ENCODE data around the gene CEP164.

Gene CEP164

DNA sequence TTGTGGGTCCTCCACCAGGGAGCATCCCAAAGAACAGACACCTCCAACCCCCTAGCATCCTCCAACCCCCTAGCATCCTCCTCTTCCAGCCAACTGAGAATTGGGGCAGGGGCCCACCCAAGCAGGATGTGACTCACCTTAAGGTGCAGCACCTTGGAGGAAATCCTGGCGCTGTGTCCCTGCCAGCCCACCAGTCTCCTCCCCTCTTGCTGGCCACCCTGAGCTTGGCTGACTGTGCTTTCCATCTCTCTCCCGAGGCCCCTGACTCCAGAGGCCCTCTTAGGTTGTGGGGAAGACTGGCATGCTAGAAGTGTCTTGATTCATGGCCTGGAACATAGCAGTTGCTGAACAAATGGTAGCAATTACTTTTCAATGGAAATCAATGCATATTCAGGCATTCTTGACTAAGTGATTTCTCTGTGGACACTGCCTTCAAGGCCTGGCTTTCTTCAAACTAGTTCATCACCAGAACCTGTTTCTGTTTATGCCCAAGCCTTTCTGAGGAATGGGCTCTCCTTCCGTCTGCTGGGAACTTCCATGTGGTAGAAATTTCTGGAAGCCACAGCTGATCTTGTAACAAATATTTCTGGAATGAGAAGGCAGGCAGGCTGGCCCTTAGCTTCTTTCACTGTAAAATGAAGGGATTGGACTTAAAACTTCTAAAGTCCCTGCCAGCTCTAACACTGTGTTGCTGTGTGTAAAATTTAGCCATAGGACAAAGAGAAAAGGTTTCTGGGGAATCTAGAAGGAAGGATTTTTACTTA lies 60.5 kb downstream of the CEP164 start:
- TF ChIP-seq, protein P1, sequence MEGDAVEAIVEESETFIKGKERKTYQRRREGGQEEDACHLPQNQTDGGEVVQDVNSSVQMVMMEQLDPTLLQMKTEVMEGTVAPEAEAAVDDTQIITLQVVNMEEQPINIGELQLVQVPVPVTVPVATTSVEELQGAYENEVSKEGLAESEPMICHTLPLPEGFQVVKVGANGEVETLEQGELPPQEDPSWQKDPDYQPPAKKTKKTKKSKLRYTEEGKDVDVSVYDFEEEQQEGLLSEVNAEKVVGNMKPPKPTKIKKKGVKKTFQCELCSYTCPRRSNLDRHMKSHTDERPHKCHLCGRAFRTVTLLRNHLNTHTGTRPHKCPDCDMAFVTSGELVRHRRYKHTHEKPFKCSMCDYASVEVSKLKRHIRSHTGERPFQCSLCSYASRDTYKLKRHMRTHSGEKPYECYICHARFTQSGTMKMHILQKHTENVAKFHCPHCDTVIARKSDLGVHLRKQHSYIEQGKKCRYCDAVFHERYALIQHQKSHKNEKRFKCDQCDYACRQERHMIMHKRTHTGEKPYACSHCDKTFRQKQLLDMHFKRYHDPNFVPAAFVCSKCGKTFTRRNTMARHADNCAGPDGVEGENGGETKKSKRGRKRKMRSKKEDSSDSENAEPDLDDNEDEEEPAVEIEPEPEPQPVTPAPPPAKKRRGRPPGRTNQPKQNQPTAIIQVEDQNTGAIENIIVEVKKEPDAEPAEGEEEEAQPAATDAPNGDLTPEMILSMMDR (IDR thresholded peaks at IDR 0.05; ENCODE audit: low read depth, low read length), result no peak
- DNase-seq (ENCODE audit: low read depth in 2 of 2), result peak; percentile 13 to 44
- no peak overlapping the region for H3K4me3 ChIP-seq (replicated peaks in 1 of 2; ENCODE audit: low read depth in 2 of 2, low read length in 2 of 2)

DNA sequence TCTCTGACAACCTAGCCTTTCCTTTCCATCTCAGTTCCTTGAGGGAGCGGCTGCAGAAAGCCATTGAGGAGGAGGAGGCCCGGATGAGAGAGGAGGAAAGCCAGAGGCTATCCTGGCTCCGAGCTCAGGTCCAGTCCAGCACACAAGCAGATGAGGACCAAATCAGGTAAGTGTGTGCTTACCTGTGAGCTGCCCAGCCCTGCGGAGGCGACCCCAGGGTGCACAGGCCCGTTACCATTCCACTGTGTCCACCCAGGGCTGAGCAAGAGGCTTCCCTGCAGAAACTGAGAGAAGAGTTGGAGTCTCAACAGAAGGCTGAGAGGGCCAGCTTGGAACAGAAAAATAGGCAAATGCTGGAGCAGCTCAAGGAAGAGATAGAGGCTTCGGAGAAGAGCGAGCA lies 63.1 kb downstream of the CEP164 start:
- no peak for DNase-seq (ENCODE audit: low read depth in 2 of 2)
- TF ChIP-seq, protein P1 (IDR thresholded peaks at IDR 0.05; ENCODE audit: low read depth, low read length), result no peak

DNA sequence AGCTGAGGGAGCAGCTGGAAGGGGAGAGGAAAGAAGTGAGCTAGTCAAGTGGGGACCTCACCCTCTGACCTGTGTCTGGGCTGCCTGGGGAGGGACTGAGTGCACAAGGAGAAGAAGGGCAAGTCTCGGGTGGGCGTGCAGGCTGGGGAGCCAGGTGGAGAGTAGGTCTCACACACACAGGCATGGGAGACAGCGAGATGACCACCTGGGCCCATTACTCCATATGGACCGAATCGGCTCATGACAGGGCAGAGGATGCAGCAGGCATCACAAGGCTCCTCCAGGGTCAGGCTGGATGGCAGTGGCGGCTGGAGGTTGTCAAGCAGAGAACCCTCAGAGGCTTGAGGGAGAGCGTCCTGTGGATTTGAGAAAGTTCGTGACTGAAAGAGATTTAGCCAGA lies 63.5 kb downstream of the CEP164 start:
- TF ChIP-seq, protein P1 (IDR thresholded peaks at IDR 0.05; ENCODE audit: low read depth, low read length), result no peak
- no peak overlapping the region for H3K4me3 ChIP-seq (replicated peaks in 1 of 2; ENCODE audit: low read depth in 2 of 2, low read length in 2 of 2)
- no peak for DNase-seq (ENCODE audit: low read depth in 2 of 2)

More for the DNA sequence above, 63.1 kb downstream of the CEP164 start:
- H3K4me3 ChIP-seq (replicated peaks in 1 of 2; ENCODE audit: low read depth in 2 of 2, low read length in 2 of 2), result no peak overlapping the region

DNA sequence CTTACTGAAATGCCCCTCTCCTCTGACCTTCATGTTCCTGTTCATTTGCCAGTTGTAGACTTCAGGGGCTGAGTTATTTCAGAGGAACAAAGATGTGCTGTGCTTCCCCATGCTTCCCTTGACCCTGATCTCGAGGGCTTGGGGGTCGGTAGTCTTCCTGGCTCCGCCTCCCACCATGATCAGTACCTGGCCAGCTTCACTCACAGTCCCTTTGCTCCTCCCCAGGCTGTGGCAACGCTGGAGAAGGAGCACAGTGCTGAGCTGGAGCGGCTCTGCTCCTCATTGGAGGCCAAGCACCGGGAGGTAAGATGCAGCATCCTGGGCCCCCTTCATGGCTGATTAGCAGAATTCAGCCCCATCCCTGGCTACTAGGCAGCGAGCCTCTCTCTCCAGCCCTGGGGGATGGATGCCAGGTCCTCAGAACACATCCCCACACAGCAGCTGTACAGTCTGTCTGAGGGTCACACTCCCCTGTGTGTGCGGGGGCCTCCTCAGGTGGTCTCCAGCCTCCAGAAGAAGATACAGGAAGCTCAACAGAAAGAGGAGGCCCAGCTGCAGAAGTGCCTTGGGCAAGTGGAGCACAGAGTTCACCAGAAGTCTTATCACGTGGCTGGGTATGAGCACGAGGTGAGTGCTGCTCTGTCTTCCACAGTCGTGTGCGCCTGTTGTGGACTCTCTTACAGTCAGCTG lies 64.5 kb downstream of the CEP164 start:
- no peak for DNase-seq (ENCODE audit: low read depth in 2 of 2)
- no peak overlapping the region for H3K4me3 ChIP-seq (replicated peaks in 1 of 2; ENCODE audit: low read depth in 2 of 2, low read length in 2 of 2)
- TF ChIP-seq, protein P1 (IDR thresholded peaks at IDR 0.05; ENCODE audit: low read depth, low read length), result no peak

DNA sequence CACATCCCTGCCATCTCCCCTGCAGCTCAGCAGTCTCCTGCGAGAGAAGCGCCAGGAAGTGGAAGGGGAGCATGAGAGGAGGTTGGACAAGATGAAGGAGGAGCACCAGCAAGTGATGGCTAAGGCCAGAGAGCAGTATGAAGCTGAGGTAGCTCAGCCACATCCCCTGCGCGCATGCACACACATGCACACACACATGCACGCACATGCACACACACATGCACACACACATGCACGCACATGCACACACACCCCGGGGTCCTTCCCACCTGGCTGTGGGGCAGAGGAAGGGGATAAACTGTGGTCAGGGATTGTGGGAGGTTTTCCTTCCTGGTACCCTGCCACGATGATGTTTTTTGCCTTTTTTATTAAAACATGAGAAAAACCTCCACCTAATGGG lies 65.3 kb downstream of the CEP164 start:
- H3K4me3 ChIP-seq (replicated peaks in 1 of 2; ENCODE audit: low read depth in 2 of 2, low read length in 2 of 2), result no peak overlapping the region
- DNase-seq (ENCODE audit: low read depth in 2 of 2), result no peak
- TF ChIP-seq, protein P1 (IDR thresholded peaks at IDR 0.05; ENCODE audit: low read depth, low read length), result no peak

DNA sequence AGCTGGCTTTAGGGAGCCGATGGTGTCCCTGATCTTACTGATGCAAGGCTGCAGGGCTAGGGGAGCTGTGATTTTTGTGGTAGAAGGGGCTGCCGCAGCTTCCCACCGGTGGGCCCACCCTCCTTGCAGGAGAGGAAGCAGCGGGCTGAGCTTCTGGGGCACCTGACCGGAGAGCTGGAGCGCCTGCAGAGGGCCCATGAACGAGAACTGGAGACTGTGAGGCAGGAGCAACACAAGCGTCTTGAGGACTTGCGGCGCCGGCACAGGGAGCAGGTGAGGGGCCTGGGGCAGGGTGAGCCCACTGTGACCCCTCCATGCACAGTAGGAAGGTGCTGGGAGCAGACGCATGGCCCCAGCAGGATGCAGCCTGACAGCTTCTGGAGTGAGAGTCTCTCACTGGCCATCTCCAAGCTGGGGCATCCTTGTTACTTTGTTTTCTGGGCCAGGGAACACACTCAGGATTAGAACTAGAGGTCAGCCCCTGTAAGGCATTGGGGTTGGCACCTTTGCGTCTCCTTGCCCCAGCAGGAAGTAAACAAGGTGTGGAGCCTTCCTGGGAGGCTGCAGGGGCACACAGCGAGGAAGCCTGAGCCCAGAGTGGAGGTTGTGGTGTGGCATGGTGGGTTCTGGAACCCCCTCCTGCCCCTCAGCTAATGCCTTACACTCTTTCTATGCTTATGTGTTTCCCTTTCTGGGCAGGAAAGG lies 66.7 kb downstream of the CEP164 start:
- TF ChIP-seq, protein P1 (IDR thresholded peaks at IDR 0.05; ENCODE audit: low read depth, low read length), result no peak
- no peak overlapping the region for H3K4me3 ChIP-seq (replicated peaks in 1 of 2; ENCODE audit: low read depth in 2 of 2, low read length in 2 of 2)
- no peak for DNase-seq (ENCODE audit: low read depth in 2 of 2)
